LNCaP clone FGC (cell line): Measurements from ENCODE around the gene TCTN2.

Source experiments
- DNase-seq: peaks from one replicate; pipeline ENCODE4 v3.0.0-alpha.2; 2011; ENCODE audit warnings: low read depth
- H3K4me3 ChIP-seq: 2 replicates; pipeline ENCODE4 v1.5.1; 2011; ENCODE audit warnings: mild to moderate bottlenecking, low read depth, low read length, control low read depth
- TF ChIP-seq, protein P1 (sequence below): IDR thresholded peaks from 2 replicates; pipeline ENCODE4 v1.5.1; 2012; ENCODE audit warnings: mild to moderate bottlenecking; ENCODE audit not compliant: control insufficient read depth, insufficient read depth; ENCODE audit errors: extremely low read depth

Gene TCTN2

DNA sequence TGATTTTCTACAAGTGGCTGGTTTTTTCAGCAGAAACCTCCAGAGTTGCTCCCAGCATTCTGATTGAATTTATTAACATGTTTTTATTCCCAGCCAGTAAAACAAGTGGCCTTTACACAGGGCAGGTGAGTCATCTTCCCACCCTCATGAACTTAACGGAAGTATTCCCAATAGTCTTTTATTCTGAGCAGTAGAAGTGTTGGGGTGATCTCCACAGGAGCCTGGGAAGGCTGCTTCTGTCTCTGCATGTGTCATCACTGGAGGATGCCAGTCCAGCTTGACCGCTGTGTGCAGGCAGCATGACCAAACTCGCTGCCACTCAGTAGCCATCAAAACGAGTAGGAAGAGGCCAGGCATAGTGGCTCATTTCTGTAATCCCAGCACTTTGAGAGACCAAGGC is 77.7 kb downstream of the TCTN2 start:
- no peak overlapping the region for H3K4me3 ChIP-seq
- TF ChIP-seq, protein P1, sequence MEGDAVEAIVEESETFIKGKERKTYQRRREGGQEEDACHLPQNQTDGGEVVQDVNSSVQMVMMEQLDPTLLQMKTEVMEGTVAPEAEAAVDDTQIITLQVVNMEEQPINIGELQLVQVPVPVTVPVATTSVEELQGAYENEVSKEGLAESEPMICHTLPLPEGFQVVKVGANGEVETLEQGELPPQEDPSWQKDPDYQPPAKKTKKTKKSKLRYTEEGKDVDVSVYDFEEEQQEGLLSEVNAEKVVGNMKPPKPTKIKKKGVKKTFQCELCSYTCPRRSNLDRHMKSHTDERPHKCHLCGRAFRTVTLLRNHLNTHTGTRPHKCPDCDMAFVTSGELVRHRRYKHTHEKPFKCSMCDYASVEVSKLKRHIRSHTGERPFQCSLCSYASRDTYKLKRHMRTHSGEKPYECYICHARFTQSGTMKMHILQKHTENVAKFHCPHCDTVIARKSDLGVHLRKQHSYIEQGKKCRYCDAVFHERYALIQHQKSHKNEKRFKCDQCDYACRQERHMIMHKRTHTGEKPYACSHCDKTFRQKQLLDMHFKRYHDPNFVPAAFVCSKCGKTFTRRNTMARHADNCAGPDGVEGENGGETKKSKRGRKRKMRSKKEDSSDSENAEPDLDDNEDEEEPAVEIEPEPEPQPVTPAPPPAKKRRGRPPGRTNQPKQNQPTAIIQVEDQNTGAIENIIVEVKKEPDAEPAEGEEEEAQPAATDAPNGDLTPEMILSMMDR = no peak
- no peak for DNase-seq

DNA sequence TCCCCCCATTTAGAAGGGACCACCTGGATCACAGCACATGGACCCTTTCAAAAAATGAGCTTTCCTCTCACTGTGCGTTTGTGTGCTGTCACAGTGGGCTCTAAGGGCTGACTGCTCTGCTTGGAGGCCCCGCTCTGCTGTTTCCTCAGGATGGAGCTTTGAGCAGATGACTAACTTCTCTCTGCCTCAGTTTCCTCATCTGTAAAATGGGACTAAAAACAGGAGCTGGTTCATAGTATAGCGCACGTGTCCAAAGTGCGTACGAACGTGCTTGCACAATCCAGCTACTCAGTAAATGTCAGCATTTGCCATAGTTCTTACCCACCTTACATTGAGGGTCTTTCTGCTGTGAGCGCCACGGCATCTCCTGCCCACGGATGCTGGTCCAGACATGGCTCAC is 78.4 kb downstream of the TCTN2 start:
- TF ChIP-seq, protein P1 = no peak
- H3K4me3 ChIP-seq = no peak overlapping the region
- DNase-seq = no peak

DNA sequence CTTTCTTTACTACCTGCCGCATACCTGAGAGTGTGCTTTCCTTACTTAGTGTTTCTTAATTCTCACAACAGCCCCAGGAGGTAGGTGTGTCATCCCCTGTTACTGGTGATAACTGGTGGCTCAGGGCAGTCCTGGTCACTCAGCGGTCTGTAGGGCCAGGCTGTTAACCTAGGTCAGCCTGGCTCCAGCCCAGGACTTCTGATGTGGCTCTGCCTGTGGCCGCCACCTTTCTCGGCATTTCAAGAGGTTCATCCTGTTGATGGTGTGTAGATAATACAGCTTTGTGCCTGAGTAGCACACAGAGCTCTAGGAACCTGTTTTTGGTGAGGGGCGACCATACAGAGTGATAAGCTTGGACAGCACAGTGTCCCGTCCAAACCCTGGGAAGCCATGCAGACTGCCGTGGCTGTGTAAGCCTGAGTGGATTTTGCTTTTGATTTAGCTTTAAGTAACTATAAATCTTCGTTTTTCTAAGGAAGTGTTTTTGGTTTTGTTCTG is 79.3 kb downstream of the TCTN2 start:
- no peak for DNase-seq
- TF ChIP-seq, protein P1 = no peak
- no peak overlapping the region for H3K4me3 ChIP-seq

DNA sequence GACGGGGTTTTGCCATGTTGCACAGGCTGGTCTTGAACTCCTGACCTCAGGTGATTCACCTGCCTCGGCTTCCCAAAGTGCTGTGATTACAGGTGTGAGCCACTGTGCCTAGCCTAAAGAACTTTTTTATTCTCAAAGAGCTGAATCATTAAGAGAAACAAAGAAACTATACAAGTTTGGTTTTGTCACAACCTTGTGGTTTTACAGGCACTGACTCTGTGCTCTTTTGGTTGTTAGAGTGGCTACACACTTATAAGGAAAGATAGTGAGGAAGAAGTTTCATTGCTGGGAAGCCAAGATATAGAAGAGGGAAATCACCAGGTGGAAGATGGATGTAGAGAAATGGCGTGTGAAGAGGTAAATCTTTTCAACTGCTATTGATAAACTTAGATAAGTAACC is 81.1 kb downstream of the TCTN2 start:
- H3K4me3 ChIP-seq = no peak overlapping the region
- DNase-seq = no peak
- TF ChIP-seq, protein P1 = no peak

DNA sequence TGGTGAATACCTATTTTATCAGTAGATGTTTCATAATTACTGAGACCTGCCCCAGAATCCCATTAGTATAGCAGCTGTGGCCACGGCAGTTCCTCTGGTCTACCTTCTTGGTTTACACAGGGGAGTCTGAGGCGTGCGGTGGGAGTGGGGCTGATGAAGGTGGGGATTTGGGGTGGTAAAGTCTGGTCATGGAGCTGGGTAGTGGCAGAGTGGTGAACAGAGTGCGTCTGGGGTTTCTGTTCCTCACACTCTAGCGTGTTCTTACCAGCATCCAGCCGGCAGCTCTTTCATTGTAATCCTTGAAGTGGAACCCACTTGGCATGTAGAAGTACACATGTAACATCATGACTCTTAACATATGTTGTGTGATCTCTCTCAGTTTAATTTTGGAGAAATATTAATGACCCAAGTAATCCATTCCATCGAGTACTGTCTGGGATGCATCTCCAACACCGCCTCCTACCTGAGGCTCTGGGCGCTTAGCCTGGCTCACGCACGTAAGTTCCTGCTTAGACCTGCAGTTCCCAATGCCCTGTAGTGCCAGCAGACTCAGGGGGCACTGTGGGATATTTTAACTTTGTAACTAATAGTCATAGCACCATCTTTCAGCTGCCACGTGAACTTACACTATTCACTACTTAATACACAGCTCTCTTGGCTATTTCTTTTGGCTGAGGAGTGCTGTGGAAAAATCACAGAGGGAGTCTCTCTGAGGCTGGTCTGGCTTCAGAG is 83.3 kb downstream of the TCTN2 start:
- DNase-seq = no peak
- no peak overlapping the region for H3K4me3 ChIP-seq
- TF ChIP-seq, protein P1 = no peak

DNA sequence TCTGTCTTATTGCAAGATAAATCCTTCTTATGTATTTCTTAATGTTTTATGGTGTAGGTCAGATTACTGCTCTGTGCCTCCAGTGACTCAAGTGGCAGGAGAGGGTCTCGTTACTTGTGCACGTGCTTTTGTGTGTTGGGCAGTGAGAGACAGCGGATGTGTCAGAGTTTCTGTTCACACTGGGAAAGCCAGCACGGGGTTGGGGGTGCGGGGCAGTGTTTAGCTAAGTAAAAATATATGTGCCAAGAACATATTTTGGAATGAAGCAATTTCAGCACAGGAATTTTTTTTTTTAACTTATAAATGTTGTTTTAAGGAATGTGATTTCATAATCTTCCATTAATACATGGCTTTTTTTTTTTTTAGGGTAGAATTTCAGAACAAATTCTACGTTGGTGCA is 86.6 kb downstream of the TCTN2 start:
- TF ChIP-seq, protein P1 = no peak
- DNase-seq = no peak
- no peak overlapping the region for H3K4me3 ChIP-seq
